Hematopoietic multipotent progenitor cell treated with erythropoietin and hydrocortisone succinate and interleukin-3 and kit ligand, for 6 days (in vitro differentiated cells): ENCODE data around the gene RAB5IF.
A peak's percentile ranks its signal among the peaks of the same experiment; 100 is the strongest.
"Not testable (repeated sequence)": the region's sequence is repeated elsewhere in the genome, so short reads cannot be mapped to it uniquely, and the experiment has no call there.

ENCODE experiments used
- DNase-seq: peaks from one replicate; pipeline ENCODE4 v3.0.0-alpha.2; 2015

The RAB5IF gene

DNA sequence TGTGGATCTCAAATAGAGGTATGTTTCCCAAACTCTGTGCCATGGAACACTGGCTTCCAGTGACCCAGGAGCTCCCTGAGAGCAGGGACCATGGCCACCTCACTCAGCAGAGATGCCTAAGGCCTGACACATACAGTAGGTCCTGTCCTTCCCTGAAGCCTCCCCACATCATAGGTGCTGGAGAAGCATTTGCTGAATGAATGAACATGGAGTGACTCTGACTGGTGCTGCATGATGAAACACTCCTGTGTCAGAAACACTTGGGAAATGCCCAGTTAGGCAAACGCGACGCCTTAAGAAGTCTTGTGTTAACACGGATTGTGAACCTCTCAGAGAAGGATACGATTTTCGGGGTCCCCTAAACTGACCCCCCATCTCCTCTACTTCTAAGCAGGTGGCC, 26.1 kb downstream of the RAB5IF start:
- DNase-seq: no peak

DNA sequence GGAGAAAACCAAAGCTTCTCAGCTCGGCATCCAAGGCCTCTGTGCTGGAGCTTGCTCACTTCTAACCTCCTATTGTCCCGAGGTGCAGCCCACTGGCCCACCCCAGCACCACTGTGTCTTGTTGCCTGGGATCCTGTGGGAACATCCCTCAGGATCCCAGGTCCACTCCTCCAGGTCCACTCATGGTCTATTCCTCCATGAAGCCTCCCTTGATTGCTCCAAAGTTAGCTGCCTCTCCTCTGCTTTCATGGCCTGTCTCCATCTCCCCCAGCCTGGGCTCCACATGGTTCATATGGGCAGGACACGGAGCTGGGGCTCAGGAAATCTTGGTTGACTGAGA, 26.5 kb downstream of the RAB5IF start:
- DNase-seq: no peak

DNA sequence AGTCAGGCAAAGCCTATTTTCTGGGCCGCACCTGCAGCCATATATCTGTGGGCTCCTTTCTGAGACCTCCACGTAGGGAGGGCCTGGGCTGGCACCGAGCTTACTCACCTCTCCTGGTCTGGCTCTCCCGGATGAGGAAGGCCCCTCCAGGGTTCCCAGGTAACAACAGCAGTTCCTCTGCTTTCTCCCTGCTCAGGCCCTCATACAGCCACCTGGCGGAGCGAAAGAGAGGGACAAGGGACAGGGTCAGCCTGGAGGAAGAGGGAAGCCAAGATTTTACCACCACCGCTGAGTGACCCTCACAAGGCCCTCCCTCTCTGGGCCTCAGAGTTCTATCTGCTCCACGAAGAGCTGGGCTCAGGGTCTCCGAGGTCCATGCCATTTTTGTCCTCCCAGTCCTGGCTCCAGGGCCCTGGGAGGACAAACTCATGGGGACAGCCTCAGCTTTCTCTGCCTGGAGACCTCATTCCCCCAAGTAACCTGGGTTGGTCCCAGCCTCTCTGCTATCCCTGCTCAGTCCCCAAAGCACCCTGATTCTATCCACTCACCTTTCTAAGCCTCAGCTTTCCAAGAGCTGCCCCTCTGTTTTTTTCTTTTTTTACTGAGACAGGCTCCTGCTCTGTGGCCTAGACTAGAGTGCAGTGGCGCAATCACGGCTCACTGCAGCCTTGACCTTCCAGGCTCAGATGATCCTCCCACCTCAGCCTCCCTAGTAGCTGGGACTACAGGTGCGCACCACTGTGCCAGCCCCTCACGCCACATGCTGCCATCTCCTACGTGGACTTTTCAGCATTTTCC, 27.1 kb downstream of the RAB5IF start:
- no peak for DNase-seq

DNA sequence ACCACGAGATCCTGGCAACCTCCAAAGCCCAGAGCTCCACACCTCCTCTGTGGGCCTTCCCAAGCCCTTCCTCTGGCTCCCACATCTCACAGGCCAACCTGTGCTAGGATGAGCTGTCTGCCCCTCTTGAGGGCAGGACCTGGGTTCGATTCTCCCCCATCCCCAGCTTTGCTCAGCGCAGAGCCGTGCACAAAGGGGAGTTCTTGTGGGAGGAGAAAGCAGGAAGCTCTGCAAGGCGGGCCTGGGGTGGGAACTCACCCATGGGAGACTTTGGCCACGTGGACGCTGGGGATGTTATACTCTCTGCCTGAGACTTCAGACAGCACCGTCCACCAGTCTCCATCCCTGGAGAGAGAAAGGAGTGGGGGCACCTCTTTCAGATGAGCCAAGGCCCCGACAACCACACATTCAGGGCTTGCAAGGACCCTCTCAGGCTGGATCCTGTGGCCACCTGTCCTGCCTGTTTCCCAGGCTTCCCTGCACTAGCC, 27.8 kb downstream of the RAB5IF start:
- no peak for DNase-seq

DNA sequence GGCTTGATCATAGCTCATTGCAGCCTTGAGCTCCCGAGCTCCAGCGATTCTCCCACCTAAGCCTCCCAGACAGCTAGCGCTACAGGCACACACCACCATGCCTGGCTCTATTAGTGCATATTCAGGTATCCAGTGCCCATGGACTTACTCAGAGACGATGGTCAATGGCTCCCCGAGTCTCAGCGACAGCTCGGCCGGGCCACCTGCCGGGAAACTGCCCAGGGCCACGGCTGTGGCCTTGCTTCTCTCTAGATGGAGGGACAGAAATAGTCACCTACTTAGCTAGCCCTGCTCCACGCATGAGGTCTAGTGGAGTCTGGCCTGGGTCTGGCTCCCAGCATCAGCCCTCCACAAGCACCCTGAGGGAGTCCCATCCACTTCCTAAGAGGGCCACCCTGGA, 28.8 kb downstream of the RAB5IF start:
- DNase-seq: no peak

DNA sequence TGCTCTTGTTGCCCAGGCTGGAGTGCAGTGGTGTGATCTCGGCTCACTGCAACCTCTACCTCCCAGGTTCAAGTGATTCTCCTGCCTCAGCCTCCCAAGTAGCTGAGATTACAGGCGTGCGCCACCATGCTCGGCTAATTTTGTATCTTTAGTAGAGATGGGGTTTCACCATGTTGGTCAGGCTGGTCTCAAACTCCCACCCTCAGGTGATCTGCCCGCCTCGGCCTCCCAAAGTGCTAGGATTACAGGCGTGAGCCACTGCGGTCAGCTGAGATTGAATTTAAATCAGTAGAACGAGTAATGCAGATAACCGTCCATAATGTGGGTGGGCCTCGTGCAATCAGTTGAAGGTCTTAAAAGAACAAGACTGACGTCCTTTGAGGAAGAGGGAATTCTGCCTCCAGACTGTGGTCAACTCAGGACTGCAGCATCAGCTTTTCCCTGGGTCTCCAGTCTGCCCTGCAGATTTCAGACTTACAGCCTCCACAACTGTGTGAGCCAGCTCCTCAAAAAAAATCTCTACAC, 33.4 kb downstream of the RAB5IF start:
- not testable (repeated sequence) for DNase-seq

DNA sequence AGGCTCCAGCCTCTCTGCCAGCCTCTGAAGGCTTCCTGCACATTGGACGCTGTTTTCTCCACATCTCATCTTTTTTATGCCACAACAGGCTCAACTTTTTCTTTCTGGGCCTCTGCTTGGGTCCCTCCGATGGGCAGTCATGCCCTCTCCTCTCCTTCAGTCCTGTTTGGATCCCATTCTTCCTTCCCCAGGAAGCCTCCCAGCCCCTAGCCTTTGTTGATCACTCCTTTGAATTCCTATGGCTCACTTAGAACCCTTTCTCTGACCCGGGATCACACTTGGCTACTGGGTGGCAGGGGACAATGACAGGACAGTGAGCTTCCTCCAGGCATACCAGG, 35.9 kb downstream of the RAB5IF start:
- DNase-seq: no peak

DNA sequence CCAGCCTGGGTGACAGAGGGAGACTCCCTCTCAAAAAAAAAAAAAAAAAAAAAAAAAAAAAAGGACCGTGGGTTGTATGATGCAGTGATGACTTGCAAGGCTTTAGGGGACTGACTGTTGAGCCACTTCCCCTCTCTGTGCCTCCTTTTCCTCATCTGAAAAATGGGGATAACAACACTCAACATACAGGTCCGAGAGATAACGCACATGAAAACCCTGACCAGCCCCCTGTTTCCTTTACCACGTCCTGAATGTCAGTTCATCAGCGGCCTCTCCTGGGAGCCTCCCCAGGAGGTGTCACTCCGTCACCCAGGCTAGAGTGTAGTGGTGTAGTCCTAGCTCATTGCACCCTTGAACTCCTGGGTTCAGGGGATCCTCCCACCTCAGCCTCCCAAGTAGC, 36.6 kb downstream of the RAB5IF start:
- peak; percentile 71 for DNase-seq

DNA sequence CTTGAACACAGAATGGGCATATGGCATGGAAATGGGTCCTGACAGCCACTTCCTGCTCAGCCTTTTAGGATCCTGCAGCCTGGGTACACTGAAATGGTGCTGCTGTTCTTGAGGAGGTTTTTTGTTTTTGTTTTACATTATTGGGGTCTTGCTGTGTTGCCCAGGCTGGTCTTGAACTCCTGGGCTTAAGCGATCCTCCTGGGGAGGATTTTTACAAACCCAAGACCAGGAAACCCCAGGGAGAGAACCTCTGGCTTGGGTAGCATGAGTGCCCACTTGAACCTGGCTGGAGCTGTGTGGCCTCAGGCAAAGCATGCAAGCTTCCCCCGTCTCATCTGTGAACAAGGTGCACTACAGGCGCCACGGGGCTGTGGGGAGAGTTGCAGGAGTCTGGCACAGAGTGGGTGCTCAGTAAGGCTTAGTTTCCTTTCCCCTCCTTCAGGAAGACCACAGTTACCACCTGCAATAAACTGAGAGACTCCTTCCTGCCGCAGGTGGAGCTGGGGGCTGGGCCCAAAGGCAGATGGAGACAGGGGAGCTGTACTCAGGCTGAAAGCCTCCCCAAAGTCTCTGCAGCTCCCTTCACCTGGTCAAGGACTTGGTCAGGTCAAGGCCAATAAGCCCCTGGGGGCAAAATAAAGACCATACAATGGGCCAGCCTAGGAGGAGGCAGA, 38.6 kb downstream of the RAB5IF start:
- no peak for DNase-seq

DNA sequence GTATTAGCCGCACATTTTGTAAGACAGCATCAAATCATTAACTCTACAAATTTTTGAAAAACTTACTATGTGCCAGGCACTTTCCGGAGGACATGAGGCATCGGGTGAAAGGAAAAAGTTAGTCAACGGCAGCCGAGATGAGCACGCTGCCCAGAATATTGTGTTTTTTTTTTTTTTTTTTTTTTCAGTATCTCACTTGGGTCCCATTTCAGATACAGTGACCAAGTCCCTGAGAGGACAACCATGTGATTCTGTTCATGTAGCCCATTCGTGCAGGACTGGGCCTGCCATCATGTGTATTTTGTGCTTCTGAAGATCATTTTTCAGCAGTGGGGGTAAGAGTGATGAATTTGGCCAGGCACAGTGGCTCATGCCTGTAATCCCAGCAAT, 39.1 kb downstream of the RAB5IF start:
- DNase-seq: no peak

DNA sequence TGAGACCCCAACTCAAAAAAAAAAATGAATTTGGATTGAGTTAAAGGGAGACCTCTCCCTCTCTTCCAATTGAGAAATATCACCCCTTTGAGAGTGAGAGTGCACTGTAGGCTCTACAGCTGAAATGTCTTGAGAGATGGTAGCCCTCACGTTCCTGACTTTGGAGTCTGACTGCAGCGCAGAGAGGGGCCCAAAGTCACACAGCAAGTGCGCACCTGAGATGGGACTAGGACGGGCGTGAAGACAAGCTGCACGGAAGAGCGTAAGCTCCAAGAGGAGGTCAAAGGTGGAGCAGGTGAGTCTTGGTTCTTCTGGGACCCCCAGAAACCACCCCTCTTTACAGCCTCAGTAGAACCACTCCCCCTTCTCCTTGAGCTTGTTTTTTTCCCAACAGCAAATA, 39.8 kb downstream of the RAB5IF start:
- no peak for DNase-seq

DNA sequence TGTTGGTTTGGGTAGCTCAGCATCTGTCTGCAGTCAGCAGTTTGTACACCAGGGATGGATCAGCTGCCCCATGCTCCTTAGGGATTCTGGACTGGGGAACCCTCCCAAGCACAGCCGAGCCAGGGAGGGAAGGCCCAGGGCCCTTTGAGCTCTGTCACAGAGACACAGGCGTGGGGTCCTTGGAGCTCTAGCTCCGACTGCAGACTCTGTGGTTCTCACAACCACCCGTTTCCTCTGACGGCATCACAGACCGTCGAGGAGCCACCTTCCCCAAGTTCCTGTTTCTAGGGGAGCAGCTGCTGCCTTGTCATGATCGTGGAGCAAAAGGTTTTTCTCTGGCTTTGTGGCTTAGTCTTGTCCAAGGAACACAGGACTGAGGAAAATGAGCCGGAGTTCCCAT, 40.4 kb downstream of the RAB5IF start, which contains the start of gene SLA2:
Gene SLA2 (minus strand): TSS at position 199 of the 400 bp plus-strand sequence. CDS start 4,861 bp downstream, outside the sequence.
- DNase-seq: peak; percentile 80

DNA sequence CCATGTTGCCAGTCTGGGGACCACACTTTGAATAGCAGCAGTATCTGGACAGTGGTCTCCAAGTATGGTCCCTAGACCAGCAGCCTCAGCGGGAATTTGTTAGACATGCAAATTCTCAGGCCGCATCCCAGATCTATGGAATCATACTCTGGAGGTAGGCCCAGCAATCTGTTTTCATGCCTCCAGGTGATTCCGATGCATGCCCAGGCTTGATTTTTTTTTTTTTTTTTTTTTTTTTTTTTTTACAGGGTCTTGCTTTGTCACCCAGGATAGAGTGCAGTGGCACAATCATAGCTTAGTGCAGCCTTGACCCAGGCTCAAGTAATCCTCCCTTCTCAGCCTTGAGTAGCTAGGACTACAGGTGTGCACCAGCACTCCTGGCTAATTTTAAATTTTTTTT, 41.1 kb downstream of the RAB5IF start:
- no peak for DNase-seq

DNA sequence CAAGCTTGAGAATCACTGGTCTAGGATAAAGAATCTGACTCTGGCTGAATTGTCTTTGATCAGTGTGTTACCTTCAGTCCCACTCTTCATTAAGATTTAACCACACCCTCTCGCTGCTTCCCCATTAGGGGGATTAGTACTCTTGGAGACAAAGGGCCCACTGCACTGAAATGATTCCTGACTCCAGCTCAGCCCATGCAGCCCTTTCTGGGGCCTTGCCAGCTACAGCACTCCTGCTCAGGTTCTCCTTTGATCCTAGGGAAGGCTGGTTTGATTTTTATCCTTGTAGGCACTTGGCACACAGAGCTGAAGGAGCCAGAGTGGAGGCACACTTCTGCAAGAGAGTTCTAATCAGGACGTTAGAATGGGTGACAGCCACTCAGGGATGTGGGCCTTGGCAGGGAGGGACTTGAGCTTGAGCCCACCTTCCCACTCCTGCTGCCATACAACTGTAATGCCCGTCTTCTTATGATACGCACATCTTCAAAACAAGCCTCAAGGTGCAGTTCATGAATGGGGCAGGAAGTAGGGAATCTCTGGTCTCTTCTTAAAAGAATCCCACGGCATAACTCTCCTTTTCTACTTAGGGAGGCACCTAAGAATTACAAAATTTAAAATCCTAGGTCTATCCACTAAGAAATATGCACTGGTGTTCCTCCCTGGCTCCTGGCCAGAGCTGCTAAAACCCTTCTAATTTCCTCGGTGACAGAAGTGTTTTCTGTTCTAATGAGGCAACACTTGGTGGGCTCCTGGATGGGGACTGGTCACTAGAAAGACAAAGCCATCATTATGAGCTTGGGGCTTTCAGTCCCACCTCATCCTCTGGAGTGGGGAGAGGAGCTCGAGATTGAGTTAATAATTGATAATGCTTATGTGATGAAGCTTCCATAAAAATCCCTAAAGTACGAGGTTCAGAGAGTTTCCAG, 41.9 kb downstream of the RAB5IF start:
- DNase-seq: no peak

DNA sequence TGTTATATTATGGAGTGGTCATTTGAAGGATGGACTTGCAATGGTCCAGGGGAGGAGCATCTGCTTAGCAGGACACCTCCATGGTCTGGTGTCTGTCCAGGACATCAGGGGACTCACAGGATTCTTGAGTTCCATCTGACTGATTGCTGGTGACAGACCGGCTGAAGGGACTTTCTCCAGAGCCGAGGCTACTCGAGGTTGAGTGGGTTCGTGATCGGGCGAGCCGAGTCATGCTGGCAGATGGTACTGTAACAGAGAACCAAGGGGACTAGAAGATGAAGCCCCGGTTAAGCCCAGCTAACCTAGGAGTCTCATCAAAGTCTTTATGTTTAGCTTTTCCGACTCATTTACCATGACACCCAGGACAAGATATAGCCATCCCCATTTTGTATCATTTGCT, 47.9 kb downstream of the RAB5IF start:
- no peak for DNase-seq

DNA sequence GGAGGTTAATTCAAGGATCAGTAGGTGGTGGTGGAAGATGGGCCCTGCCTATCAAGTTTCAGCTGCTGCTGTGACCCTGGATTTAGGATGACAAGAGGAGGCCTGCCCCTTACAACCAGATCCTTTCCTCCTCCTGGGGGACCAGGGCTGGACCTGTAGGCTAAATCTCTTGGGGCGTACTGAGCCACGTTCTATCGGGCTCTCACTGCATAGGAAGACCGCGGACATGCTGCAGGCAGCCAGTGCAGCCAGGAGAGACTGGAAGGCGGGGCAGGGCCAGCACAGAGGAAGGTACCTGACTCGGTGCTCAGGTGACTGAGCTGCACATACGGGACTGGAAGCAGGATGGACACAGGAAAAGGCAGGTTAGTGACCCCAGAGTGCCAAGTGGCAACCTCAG, 48.9 kb downstream of the RAB5IF start:
- no peak for DNase-seq

DNA sequence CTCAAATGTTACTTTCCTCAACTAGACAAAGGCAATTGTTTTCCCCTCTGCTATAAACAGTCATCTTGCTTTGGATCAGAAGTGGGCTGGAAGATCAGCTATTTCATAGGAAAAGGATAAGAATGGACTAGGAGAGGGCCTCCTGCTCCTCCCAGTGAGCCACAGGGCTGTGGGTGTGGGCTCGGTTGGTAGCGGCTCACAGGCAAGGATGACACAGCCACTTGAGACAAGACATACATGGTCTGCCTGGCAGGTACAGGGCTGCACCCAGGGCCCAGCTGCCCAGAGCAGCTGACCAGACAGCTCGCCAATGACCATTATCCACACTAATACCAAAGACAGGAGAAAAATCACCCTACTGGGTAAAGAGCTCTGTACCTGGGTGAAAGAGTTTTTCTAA, 49.4 kb downstream of the RAB5IF start:
- DNase-seq: no peak

DNA sequence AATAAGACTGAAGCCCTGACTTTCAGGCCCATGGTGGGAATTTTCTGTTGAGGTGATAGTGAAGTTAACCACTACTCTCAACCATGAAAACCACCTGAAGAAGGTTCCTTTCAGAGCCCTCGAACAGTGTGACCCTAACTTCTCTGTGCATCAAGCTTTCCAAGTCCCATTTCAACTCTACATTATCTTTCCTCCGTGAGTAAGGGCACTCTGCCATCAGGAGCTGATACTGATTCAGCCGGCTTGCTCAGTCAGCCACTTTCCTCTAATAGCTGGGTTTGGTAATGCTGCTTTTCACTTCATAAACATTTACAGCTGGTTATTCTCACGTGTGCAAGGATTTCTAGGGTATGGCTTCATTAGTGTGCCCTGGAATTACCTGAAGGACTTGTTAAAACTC, 51.2 kb downstream of the RAB5IF start:
- DNase-seq: no peak

DNA sequence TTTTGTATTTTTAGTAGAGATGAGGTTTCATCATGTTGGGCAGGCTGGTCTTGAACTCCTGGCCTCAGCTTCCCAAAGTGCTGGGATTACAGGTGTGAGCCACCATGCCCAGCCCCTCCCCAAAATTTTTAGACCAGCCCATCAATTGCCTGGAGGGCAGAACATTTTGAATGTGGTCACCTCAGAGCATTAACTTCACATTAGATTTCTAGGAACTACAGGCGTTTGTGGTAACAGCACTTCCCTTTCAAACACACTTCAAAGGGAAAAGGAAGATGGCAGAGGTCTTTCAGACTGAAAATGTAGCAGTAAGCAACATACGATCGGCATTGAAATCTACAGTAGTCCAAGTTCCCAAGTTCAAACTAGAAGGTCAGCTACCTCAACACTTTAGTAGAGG, 52.7 kb downstream of the RAB5IF start:
- peak; percentile 53 for DNase-seq
